ENCODE results near the gene TGFBI.

Gene TGFBI

GRCh38 chr5:136001466-136001981 is 27.3 kb upstream of the TGFBI start:
- DNase-seq (ENCODE audit: low read depth in 2 of 2): no peak

- no peak for DNase-seq (ENCODE audit: low read depth in 2 of 2)
These were observed 24.4 kb upstream of the TGFBI start for GRCh38 chr5:136004436-136004835.

- DNase-seq (ENCODE audit: low read depth in 2 of 2): no peak
These were observed 23.3 kb upstream of the TGFBI start for GRCh38 chr5:136005476-136005875.

DNA sequence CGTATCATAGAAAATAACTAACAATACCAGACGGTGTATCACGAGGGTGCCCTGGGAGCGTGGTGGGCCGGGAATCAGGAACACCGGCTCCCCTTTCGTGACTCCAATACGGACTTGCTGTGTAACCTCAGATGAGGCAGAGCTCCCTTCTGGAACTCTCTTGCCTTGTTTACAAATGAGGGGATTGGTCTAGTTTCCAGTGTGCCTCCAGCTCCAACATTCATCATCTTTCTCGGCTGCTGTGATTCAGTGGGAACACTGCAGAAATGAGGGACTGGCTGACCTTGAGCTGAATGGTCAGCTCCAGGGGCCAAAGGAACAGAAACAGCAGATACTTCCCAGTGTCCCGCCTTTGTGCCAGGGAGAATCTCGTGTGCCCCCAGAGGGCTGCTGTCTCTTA is 22.6 kb upstream of the TGFBI start:
- DNase-seq (ENCODE audit: low read depth in 2 of 2): no peak

DNA sequence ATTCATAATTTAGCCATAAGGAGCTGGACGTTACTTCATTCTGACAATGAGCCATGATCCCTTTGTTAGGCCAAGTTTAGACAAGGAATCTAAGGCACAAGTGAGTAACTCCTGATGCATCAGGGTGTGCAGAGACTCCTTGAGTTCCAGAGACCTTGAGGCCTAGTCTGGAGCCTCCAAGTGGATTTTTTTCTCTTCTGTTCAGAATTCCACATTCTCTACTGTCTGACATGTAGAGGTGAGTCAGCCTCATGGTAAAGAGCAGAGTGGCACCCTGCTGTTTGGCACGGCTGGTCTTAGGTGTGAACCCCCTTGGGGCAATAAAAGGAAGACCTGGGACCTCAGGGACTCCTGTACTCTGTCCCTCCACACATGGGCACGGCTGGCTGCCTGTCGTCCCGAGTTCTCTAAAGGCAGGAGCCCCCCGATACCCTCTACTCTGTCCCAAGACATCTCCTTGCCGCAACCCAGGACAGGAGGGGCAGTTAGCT is 22.0 kb upstream of the TGFBI start:
- no peak for DNase-seq (ENCODE audit: low read depth in 2 of 2)

DNA sequence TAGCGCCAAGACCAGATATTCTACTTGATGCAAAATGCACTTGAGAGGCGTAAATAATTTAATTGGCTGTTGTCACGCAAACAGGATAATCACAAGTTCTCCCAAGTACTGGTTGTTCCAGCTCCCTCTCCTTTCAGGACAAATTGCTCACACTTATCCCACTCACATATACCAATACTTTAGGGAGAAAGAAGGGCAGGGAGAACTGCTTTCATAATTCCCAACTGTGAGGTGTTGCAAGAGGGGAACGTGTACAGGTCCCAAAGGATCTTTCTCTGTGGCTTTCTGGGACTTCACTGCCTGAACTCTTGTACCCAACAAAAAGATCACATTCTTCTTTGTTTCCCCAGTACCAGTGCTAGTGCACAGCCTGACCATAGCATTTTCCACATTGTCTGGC is 21.5 kb upstream of the TGFBI start:
- no peak for DNase-seq (ENCODE audit: low read depth in 2 of 2)

GRCh38 chr5:136011414-136012001 is 17.3 kb upstream of the TGFBI start:
- no peak for DNase-seq (ENCODE audit: low read depth in 2 of 2)

- no peak for DNase-seq (ENCODE audit: low read depth in 2 of 2)
These were observed 16.6 kb upstream of the TGFBI start for GRCh38 chr5:136012041-136012804.

GRCh38 chr5:136013559-136013958 is 15.2 kb upstream of the TGFBI start:
- no peak for DNase-seq (ENCODE audit: low read depth in 2 of 2)

DNA sequence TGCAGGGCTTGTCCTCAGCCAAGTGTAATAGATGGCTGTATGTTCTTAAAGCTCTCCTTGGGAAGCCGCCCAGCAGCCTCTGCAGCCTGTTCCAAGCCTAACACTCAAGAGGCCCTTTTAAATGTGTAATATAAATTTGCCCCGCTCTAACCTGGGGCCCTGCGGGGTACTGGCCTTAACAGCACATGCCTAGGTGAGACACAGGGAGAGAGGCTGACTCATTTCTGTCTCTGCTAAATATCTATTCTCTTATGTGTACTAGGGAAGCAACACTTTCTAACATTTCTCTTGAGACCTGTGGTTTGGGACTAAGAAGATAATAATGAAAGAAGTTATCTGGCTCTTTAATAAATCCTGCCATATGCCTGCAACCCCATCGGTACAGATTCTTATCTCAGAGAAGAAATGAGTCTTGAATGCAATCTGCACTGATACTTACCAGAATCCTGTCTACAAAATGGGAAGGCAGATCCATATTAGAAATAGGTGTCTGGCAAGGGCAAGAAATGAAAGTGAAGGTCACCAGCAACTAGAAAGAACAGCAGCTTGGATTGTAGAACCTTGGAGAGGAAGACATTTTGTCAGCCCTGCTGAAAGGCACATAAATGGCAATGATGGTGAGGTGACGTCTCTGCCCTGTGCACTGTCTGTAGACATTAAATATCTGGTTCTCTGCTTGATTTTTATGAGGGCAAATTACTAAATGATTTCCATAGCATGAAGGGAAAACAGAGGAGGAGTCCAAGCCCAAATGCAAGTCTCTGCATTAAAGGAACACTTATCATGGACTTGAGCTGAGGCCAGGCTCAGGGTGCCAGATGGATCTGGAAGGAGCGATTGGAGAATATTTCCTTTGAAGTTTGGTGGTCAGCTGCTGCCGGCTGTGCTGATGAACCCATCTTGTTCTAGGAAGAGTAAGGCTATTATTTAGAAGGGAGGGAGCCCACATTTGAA is 14.5 kb upstream of the TGFBI start:
- DNase-seq (ENCODE audit: low read depth in 2 of 2): no peak

DNA sequence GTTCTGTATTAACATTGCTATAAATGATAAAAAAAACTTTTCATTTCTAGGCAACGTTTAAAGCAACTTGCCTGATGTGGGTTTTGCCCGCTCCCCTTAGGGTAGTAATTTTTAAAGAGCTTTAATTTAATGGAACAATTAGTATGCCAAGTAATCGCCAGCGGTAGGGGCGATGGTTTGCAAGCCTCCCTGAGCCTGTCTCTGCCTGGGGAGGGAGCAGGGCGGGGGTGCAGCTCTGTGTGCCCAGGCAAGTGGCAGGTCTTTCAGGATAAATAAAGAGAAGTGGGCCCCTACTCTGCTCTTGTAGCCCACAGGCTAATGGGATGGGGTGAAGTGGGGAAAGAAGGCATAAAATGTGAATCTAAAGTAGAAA is 13.8 kb upstream of the TGFBI start:
- no peak for DNase-seq (ENCODE audit: low read depth in 2 of 2)

- no peak for DNase-seq (ENCODE audit: low read depth in 2 of 2)
These were observed 12.7 kb upstream of the TGFBI start for GRCh38 chr5:136015966-136016650.

DNA sequence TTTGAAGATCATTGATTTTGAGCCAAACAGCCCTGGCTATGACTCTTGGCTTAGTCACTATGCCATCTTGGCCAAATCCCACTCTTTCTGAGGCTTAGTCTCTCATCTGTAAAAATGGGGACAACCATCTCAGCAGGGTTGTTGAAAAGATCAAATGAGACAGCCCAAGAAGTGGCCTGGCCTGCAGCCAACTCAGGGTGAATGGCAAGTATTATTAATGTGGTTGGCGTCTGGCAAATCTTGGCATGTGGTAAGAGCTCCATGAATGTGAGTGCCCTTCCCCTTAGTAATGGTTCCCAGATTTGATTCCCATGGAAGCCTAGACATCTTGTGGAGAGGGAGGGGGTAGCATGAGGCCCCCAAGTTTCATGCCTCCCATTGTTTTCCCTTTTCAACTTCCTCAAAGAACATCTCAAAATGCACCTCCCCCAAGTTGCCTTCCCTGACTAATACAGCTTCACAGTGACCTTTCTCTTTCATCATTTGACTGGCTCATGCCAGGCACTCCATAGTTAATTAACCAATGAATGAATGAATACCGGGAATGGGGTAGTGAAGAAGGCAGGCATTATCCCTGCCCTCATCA is 11.8 kb upstream of the TGFBI start:
- no peak for DNase-seq (ENCODE audit: low read depth in 2 of 2)

- DNase-seq (ENCODE audit: low read depth in 2 of 2): no peak
These were observed 9.7 kb upstream of the TGFBI start for GRCh38 chr5:136018814-136019783.

- DNase-seq (ENCODE audit: low read depth in 2 of 2): no peak
These were observed 8.8 kb upstream of the TGFBI start for GRCh38 chr5:136020001-136020382.

DNA sequence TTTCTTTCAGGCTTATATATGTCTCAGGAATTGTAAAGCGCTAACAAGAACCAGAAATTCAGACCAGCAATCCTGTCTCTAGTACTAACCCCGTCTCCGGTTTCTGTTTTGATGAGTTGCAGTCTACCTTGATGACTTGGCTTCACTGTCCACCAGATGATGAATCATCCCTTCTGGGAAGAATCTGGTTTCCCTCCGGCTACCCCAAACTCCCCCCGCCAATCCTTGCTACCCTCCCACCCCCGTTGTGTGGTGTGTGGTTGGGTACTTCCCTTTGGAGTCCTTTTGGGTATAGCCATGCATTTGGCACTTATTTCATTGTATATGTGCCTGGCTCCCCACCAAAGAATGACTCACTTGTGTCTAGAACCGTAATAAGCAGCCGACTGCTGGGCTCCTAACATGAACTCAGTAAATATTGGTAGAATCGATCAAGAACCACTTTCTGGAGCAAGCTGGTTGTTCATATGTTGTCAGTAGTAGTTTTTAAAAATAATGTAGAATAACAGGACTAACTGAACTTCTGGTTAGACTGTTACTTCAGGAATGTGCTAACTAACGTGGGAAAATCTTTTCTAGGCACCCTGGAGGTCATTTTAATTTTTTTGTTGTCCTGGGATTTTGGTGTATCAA is 8.3 kb upstream of the TGFBI start:
- DNase-seq (ENCODE audit: low read depth in 2 of 2): no peak

- DNase-seq (ENCODE audit: low read depth in 2 of 2): no peak
These were observed 7.8 kb upstream of the TGFBI start for GRCh38 chr5:136021016-136021405.

- DNase-seq (ENCODE audit: low read depth in 2 of 2): no peak
These were observed 5.8 kb upstream of the TGFBI start for GRCh38 chr5:136022965-136023364.

DNA sequence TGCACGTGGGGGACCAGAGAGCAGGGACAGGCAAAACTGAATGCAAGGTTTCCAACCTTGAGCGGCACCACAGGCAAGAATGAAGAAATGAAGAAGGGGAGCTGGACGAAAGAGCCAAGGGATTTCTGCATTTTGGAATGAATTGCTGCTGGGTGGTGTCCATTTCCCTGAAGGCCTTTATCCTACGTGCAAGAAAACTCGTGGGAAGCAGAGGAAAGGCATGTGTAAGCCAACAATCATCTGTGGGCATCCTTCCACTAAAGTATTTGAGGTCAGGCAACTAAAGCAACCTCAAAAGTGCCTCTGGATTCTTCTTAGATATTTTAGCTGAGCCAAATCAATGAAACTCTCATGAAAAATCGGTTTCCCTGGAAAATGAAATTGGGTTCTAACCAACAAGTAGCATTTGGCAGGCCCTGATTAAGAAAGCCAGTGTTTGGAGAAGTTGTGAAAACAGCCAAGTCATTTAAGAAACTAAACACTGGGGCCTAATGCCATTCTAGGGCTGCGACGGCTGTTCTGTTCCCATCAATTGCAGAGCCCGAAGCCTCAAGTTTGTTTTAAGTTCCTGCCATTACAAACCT is 4.7 kb upstream of the TGFBI start:
- DNase-seq (ENCODE audit: low read depth in 2 of 2): no peak
